Spleen (tissue), 7 donors: ENCODE measurements around the gene SNCAIP.

Experiments used
- POLR2AphosphoS5 ChIP-seq, 3 donors: sonication (generic); formaldehyde crosslinking; IDR thresholded peaks; one replicate each; pipeline ENCODE4 v1.5.1; 2017; ENCODE audit warnings: antibody characterized with exemption in 3 of 3
- TF ChIP-seq, protein P1 (sequence below), 11 experiments: fragments of 200-600 bp in 7 of 11; fragments of 450-650 bp in 4 of 11; sonication (generic) in 4 of 11; IDR thresholded peaks in 8 of 11; conservative IDR thresholded peaks in 3 of 11; 1 replicate in 7 of 11; 2 replicates in 4 of 11; pipeline versions ENCODE4 v1.4.0 to v1.8.0; 2016 to 2021; ENCODE audit warnings: antibody characterized with exemption in 11 of 11, inconsistent platforms in 4 of 11, mild to moderate bottlenecking in 1 of 11
- donor health status: DM: no; HTN: no; CAD: no; lungs with moderate emphysema.
- donor health status: DM: no; HTN: no; CAD: no.
- donor health status: DM: no; HTN: no; CAD: no.

- TF ChIP-seq, protein P1, sequence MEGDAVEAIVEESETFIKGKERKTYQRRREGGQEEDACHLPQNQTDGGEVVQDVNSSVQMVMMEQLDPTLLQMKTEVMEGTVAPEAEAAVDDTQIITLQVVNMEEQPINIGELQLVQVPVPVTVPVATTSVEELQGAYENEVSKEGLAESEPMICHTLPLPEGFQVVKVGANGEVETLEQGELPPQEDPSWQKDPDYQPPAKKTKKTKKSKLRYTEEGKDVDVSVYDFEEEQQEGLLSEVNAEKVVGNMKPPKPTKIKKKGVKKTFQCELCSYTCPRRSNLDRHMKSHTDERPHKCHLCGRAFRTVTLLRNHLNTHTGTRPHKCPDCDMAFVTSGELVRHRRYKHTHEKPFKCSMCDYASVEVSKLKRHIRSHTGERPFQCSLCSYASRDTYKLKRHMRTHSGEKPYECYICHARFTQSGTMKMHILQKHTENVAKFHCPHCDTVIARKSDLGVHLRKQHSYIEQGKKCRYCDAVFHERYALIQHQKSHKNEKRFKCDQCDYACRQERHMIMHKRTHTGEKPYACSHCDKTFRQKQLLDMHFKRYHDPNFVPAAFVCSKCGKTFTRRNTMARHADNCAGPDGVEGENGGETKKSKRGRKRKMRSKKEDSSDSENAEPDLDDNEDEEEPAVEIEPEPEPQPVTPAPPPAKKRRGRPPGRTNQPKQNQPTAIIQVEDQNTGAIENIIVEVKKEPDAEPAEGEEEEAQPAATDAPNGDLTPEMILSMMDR (IDR thresholded peaks at IDR 0.05 in 8 of 11, conservative IDR thresholded peaks at IDR 0.05 in 3 of 11), result no peak
- TF ChIP-seq POLR2AphosphoS5 (IDR thresholded peaks at IDR 0.05), result no peak
Observed at GRCh38 chr5:122371511-122372151, 59.6 kb downstream of the SNCAIP start.
